Endothelial cell of umbilical vein (primary cell): Measurements from ENCODE around the gene PCDH8. TPM values are rescaled to one million over a fixed set of nuclear protein-coding genes. Genes with fewer than 3 reads are reported as not detected.

Experiments used
- BruUV-seq: library from RNA; stranded (reverse); fragments of 400-500 nt; replicated peaks from 2 replicates; lab custom pipeline; 2021; lab: Mats Ljungman, UMichigan
- CTCF ChIA-PET: fragments of 300-600, 350-600 bp; sonication (Branson Sonifier 250); formaldehyde crosslinking; loops from one replicate; lab custom pipeline; 2021; ENCODE audit warnings: antibody characterized with exemption, inconsistent platforms; lab: Charles Lee
- POLR2A ChIA-PET: fragments of 300-600, 350-600 bp; sonication (Branson Sonifier 250); formaldehyde crosslinking; loops from one replicate; lab custom pipeline; 2021; ENCODE audit warnings: antibody characterized with exemption, inconsistent platforms; lab: Charles Lee
- DNase-seq: peaks from one replicate; pipeline ENCODE4 v3.0.0-alpha.2; 2011; ENCODE audit warnings: low read depth, low spot score
- FAIRE-seq: peaks from 2 replicates; lab custom pipeline; 2011; peaks lifted over from hg19 to GRCh38; lab: Jason Lieb, UNC
- H2AFZ ChIP-seq: 2 replicates; pipeline ENCODE4 v1.6.0; 2012; ENCODE audit warnings: low read depth, low read length, control low read depth, inconsistent platforms
- H3K27ac ChIP-seq: 2 replicates; pipeline ENCODE4 v1.5.1; 2011; ENCODE audit warnings: low read depth, mild to moderate bottlenecking, control low read depth, low read length, moderate library complexity; ENCODE audit not compliant: insufficient read depth
- H3K27me3 ChIP-seq, 2 experiments: 2 replicates each; pipeline versions ENCODE4 v1.6.0 to v1.6.1; 2011; ENCODE audit warnings: low read length in 2 of 2, mixed read lengths in 1 of 2; ENCODE audit not compliant: control insufficient read depth in 2 of 2, insufficient read depth in 2 of 2
- H3K36me3 ChIP-seq, 2 experiments: 2 replicates in 1 of 2; 3 replicates in 1 of 2; pipeline ENCODE4 v1.5.1; 2011; ENCODE audit warnings: low read length in 2 of 2, mild to moderate bottlenecking in 1 of 2, moderate library complexity in 1 of 2; ENCODE audit not compliant: control insufficient read depth in 2 of 2, insufficient read depth in 2 of 2; ENCODE audit errors: extremely low read depth in 1 of 2
- H3K4me1 ChIP-seq: 3 replicates; pipeline ENCODE4 v1.5.1; 2011; ENCODE audit warnings: mild to moderate bottlenecking, low read length; ENCODE audit not compliant: control insufficient read depth, insufficient read depth; ENCODE audit errors: extremely low read depth
- H3K4me2 ChIP-seq: 2 replicates; pipeline ENCODE4 v1.6.1; 2011; ENCODE audit warnings: low read length, control low read depth, mixed read lengths; ENCODE audit not compliant: insufficient read depth
- H3K4me3 ChIP-seq, 3 experiments: fragments of 200-600 bp in 1 of 3; sonication (generic), shearing (Covaris generic) in 1 of 3; replicated peaks in 1 of 3; 2 replicates each; pipeline ENCODE4 v1.5.1; 2011 to 2016; ENCODE audit warnings: control low read depth in 3 of 3, low read length in 3 of 3, mild to moderate bottlenecking in 2 of 3, inconsistent platforms in 1 of 3, low read depth in 1 of 3, moderate library complexity in 1 of 3; ENCODE audit not compliant: insufficient read depth in 1 of 3
- H3K79me2 ChIP-seq: 2 replicates; pipeline ENCODE4 v1.6.0; 2012; ENCODE audit warnings: low read length, inconsistent platforms; ENCODE audit not compliant: control insufficient read depth, insufficient read depth
- H3K9ac ChIP-seq: replicated peaks from 2 replicates; pipeline ENCODE3; 2011; ENCODE audit warnings: low read length, control low read depth; ENCODE audit not compliant: insufficient read depth; ENCODE audit errors: extremely low read depth
- H3K9me1 ChIP-seq: replicated peaks from 3 replicates; pipeline ENCODE4 v1.6.0; 2011; ENCODE audit warnings: mild to moderate bottlenecking, low read length; ENCODE audit not compliant: control insufficient read depth, insufficient read depth; ENCODE audit errors: extremely low read depth
- H3K9me3 ChIP-seq: replicated peaks from 2 replicates; pipeline ENCODE4 v1.5.1; 2012; ENCODE audit warnings: low read length, inconsistent platforms; ENCODE audit not compliant: control insufficient read depth, insufficient read depth
- H4K20me1 ChIP-seq: replicated peaks from 2 replicates; pipeline ENCODE3; 2011; ENCODE audit warnings: mild to moderate bottlenecking, low read length; ENCODE audit not compliant: control insufficient read depth, insufficient read depth; ENCODE audit errors: extremely low read depth
- EZH2 ChIP-seq: IDR thresholded peaks from 2 replicates; pipeline ENCODE4 v1.6.1; 2012; ENCODE audit warnings: borderline replicate concordance, low read depth, mild to moderate bottlenecking, moderate library complexity, low read length, inconsistent platforms; ENCODE audit not compliant: severe bottlenecking
- GATA2 ChIP-seq: IDR thresholded peaks from 2 replicates; pipeline ENCODE4 v1.7.0; 2011; ENCODE audit warnings: low read depth, mild to moderate bottlenecking, moderate library complexity, mixed read lengths, low read length; ENCODE audit not compliant: insufficient read length, insufficient read depth
- JUN ChIP-seq: IDR thresholded peaks from 2 replicates; pipeline ENCODE4 v1.6.1; 2011; ENCODE audit warnings: borderline replicate concordance, low read depth; ENCODE audit not compliant: insufficient read length, insufficient read depth
- MYC ChIP-seq: IDR thresholded peaks from one replicate; pipeline ENCODE4 v1.6.1; 2011; ENCODE audit warnings: mild to moderate bottlenecking, low read depth, low read length
- POLR2AphosphoS5 ChIP-seq: IDR thresholded peaks from 2 replicates; pipeline ENCODE4 v1.6.1; 2012; ENCODE audit warnings: low read depth, mild to moderate bottlenecking, control low read depth, low read length, moderate library complexity; ENCODE audit not compliant: insufficient read depth
- dilution Hi-C: fragments of 300-500 bp; cut with MboI; formaldehyde crosslinking; loops from one replicate; pipeline ENCODE4 v1.15.0; 2019; ENCODE audit warnings: low sequenced_read_pairs; ENCODE audit not compliant: extremely low pct_ligation_motif_present
- intact Hi-C: fragments of 100-400 bp; cut with micrococcal nuclease; formaldehyde crosslinking; loops from one replicate; pipeline ENCODE4 v1.10.0; 2022
- polyA plus RNA-seq, 4 experiments: library from polyadenylated mRNA; depleted of rRNA in 3 of 4; stranded (reverse) in 3 of 4; unstranded in 1 of 4; fragments of >200 nt; gene quantifications; 2 replicates each; pipeline versions ENCODE4 v1.2.1 to v1.2.3, GENCODE V29; 2011 to 2012; ENCODE audit warnings: missing spikeins in 1 of 4
- total RNA-seq: library from RNA; stranded (reverse); gene quantifications from 2 replicates; pipeline ENCODE4 v1.2.3, GENCODE V29; 2021
- TF ChIP-seq, protein P1 (sequence below): IDR thresholded peaks from 2 replicates; pipeline ENCODE4 v1.6.1; 2011; ENCODE audit not compliant: insufficient read depth, insufficient read length
- TF ChIP-seq, protein P2 (sequence below), 2 donors: IDR thresholded peaks; 1 replicate in 1 of 2; 2 replicates in 1 of 2; pipeline ENCODE4 v1.5.1; 2011; ENCODE audit warnings: low read length in 2 of 2, mild to moderate bottlenecking in 2 of 2, moderate library complexity in 2 of 2, control low read depth in 1 of 2, inconsistent platforms in 1 of 2, low read depth in 1 of 2; ENCODE audit not compliant: insufficient read depth in 1 of 2; ENCODE audit errors: extremely low read depth in 1 of 2

The PCDH8 gene
- total and polyA plus RNA-seq, 2 donors (not counting 3 experiments of a cell fraction or from before 2014, with no cell fraction given): not detected

DNA sequence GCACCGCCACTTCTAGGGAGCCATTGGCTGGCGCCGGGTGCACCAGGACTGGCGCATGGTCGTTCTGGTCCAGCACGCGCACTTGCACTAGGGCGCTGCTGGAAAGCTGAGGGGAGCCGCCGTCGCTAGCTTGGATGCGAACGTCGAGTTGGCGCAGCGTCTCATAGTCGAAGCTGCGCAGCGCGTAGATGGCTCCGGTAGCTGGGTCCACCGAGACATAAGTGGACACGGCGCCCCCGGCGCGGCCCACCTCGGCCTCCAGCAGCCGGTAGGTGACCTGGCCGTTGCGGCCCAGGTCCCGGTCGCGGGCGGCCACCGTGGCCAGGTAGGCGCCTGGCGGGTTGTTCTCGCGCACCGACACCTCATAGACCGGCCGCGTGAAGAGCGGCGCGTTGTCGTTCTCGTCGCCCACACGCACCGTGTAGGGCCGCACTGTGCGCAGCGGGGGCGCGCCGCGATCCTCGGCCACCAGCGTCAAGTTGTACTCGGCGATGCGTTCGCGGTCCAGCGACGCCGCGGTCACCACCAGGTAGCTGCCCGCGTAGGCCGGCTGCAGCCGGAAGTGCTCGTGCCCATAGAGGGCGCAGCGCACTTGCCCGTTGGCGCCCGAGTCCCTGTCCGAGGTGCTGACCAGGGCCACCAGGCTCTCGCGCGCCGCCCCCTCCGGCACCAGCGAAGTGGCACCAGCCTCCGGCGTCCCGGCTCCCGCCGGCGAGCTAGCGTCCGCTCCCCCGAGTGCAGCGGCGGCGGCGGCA, 1.7 kb downstream of the PCDH8 start:
- Histone ChIP-seq H2AFZ (no peak overlapping the region), H4K20me1 (no peaks in the 10 kb centered on the region), H3K9me3 (no peaks in the 10 kb centered on the region), H3K79me2 (no peaks in the 10 kb centered on the region), H3K36me3 (no peaks in the 10 kb centered on the region), H3K4me2 (no peak overlapping the region), H3K9me1 (no peaks in the 10 kb centered on the region), H3K9ac (no peak overlapping the region), H3K4me3 (no peak overlapping the region), H3K27me3 (peaks cover 54 to 79% of the 10 kb centered on the region in 2 experiments), H3K4me1 (peaks cover 5% of the 10 kb centered on the region), H3K27ac (no peak overlapping the region)
- FAIRE-seq (peak; percentile 37), DNase-seq (peak; percentile 24)
- ChIA-PET POLR2A (no interaction called here), CTCF (interaction anchor here (0.8 to 2.3 kb wide), 20 partner anchors 11 to 384 kb away, joined by 3 to 24 read pairs (median 3); partner anchors contain the start of gene SUGT1)
- TF ChIP-seq EZH2 (peak; percentile 60), JUN (no peak), POLR2AphosphoS5 (no peak), MYC (no peak), GATA2 (no peak)
- TF ChIP-seq, protein P1, sequence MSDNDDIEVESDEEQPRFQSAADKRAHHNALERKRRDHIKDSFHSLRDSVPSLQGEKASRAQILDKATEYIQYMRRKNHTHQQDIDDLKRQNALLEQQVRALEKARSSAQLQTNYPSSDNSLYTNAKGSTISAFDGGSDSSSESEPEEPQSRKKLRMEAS: no peak
- TF ChIP-seq, protein P2, sequence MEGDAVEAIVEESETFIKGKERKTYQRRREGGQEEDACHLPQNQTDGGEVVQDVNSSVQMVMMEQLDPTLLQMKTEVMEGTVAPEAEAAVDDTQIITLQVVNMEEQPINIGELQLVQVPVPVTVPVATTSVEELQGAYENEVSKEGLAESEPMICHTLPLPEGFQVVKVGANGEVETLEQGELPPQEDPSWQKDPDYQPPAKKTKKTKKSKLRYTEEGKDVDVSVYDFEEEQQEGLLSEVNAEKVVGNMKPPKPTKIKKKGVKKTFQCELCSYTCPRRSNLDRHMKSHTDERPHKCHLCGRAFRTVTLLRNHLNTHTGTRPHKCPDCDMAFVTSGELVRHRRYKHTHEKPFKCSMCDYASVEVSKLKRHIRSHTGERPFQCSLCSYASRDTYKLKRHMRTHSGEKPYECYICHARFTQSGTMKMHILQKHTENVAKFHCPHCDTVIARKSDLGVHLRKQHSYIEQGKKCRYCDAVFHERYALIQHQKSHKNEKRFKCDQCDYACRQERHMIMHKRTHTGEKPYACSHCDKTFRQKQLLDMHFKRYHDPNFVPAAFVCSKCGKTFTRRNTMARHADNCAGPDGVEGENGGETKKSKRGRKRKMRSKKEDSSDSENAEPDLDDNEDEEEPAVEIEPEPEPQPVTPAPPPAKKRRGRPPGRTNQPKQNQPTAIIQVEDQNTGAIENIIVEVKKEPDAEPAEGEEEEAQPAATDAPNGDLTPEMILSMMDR (IDR thresholded peaks at IDR 0.05; ENCODE audit: extremely low read depth in 1 of 2, insufficient read depth in 1 of 2, low read depth in 1 of 2, low read length in 2 of 2): peak; percentile 52 to 68
- intact Hi-C loops (loop anchor here (1.0 kb wide), 2 partner anchors 237 to 391 kb away; partner anchors contain the start of gene CKAP2), dilution Hi-C loops (no loop called here)
- no TSS peak for BruUV-seq
